HG03457 (cell line): ENCODE results near the gene CACNG4.
"Not testable (repeated sequence)": the region's sequence is repeated elsewhere in the genome, so short reads cannot be mapped to it uniquely, and the experiment has no call there.

Source experiments
- ATAC-seq: cut with Tn5 transposase; IDR thresholded peaks from one replicate; pipeline ENCODE4 v1.9.1; 2021; ENCODE audit warnings: moderate number of reproducible peaks; ENCODE audit not compliant: unreplicated experiment

CACNG4 gene

GRCh38 chr17:67040652-67041051, 76.1 kb downstream of the CACNG4 start:
- ATAC-seq, result no peak

GRCh38 chr17:67041119-67041518, 76.6 kb downstream of the CACNG4 start:
- not testable (repeated sequence) for ATAC-seq

GRCh38 chr17:67041531-67041930, 77.0 kb downstream of the CACNG4 start:
- ATAC-seq, result no peak

GRCh38 chr17:67041941-67042899, 77.7 kb downstream of the CACNG4 start:
- no peak for ATAC-seq

GRCh38 chr17:67043283-67043682, 78.8 kb downstream of the CACNG4 start:
- no peak for ATAC-seq

GRCh38 chr17:67044016-67044772, 79.7 kb downstream of the CACNG4 start, which contains the start of gene CACNG1:
Gene CACNG1 (plus strand): TSS chr17:67044554. CDS start chr17:67044661, 107 bp downstream.
- ATAC-seq, result no peak

GRCh38 chr17:67044940-67045339, 80.4 kb downstream of the CACNG4 start:
- no peak for ATAC-seq

GRCh38 chr17:67046398-67046797, 81.9 kb downstream of the CACNG4 start:
- ATAC-seq, result no peak

- ATAC-seq, result no peak
Observed at GRCh38 chr17:67047382-67047781, 82.9 kb downstream of the CACNG4 start.

- ATAC-seq, result no peak
Observed at GRCh38 chr17:67049025-67049739, 84.7 kb downstream of the CACNG4 start.

GRCh38 chr17:67050066-67050465, 85.6 kb downstream of the CACNG4 start:
- ATAC-seq, result no peak

GRCh38 chr17:67050471-67051154, 86.1 kb downstream of the CACNG4 start:
- ATAC-seq, result no peak

- ATAC-seq, result no peak
Observed at GRCh38 chr17:67051155-67051538, 86.6 kb downstream of the CACNG4 start.

- no peak for ATAC-seq
Observed at GRCh38 chr17:67051837-67052236, 87.3 kb downstream of the CACNG4 start.

- ATAC-seq, result no peak
Observed at GRCh38 chr17:67052720-67053437, 88.4 kb downstream of the CACNG4 start.

GRCh38 chr17:67053438-67054000, 89.0 kb downstream of the CACNG4 start:
- ATAC-seq, result no peak

- ATAC-seq, result no peak
Observed at GRCh38 chr17:67054011-67054591, 89.6 kb downstream of the CACNG4 start.

- ATAC-seq, result no peak
Observed at GRCh38 chr17:67054608-67055007, 90.1 kb downstream of the CACNG4 start.

GRCh38 chr17:67055041-67055443, 90.5 kb downstream of the CACNG4 start:
- no peak for ATAC-seq
